A673 (cell line): Measurements from ENCODE around the gene CDKN2B-AS1.

Experiments
- CTCF ChIP-seq: fragments of 300-800, 200-600 bp; sonication (generic); conservative IDR thresholded peaks from 2 replicates; pipeline ENCODE4 v1.5.1; 2017; ENCODE audit warnings: low read depth, mild to moderate bottlenecking, antibody characterized with exemption, low read length, moderate library complexity, mixed read lengths
- EZH2 ChIP-seq: fragments of 200-600 bp; sonication (generic); IDR thresholded peaks from 2 replicates; pipeline ENCODE4 v1.6.1; 2017; ENCODE audit warnings: borderline replicate concordance, low read depth, mild to moderate bottlenecking, mixed read lengths, antibody characterized with exemption, low read length; ENCODE audit not compliant: poor library complexity, severe bottlenecking

- TF ChIP-seq CTCF (no peak), EZH2 (no peak)
These were observed 29.1 kb upstream of the CDKN2B-AS1 start for GRCh38 chr9:21965401-21965951.
